Stimulated activated CD4-positive, alpha-beta T cell treated with anti-CD3 and anti-CD28 coated beads, Interleukin-12 subunit alpha, Interleukin-12 subunit beta, amount 100 ng/mL, for 48 hours (primary cell): Measurements from ENCODE around the gene PXT1.
"Not testable (repeated sequence)": the region's sequence is repeated elsewhere in the genome, so short reads cannot be mapped to it uniquely, and the experiment has no call there.

Experiments
- DNase-seq, 3 donors: peaks; one replicate each; pipeline ENCODE4 v3.0.0-alpha.2; 2020; ENCODE audit warnings: low read depth in 2 of 3, low spot score in 1 of 3

The PXT1 gene

DNA sequence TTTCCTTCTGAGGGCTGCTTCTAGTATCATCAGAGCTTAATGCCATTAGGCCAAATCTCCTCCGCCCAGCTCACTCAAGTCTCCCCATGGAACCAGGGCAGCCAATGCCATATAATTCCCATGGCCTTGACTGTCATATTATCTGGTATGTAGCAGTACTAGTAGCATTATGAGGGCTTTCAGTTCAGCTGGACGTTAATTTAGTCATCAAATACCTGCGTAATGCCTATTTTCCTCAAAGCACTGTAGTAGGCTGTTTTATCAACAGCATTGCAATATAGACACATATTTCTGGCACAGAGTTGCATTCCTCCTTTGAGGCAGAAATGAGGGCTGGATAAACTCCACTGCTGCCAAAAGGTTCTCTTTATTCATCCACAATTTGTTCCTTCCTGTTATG lies 1.8 kb upstream of the PXT1 start:
- no peak for DNase-seq

DNA sequence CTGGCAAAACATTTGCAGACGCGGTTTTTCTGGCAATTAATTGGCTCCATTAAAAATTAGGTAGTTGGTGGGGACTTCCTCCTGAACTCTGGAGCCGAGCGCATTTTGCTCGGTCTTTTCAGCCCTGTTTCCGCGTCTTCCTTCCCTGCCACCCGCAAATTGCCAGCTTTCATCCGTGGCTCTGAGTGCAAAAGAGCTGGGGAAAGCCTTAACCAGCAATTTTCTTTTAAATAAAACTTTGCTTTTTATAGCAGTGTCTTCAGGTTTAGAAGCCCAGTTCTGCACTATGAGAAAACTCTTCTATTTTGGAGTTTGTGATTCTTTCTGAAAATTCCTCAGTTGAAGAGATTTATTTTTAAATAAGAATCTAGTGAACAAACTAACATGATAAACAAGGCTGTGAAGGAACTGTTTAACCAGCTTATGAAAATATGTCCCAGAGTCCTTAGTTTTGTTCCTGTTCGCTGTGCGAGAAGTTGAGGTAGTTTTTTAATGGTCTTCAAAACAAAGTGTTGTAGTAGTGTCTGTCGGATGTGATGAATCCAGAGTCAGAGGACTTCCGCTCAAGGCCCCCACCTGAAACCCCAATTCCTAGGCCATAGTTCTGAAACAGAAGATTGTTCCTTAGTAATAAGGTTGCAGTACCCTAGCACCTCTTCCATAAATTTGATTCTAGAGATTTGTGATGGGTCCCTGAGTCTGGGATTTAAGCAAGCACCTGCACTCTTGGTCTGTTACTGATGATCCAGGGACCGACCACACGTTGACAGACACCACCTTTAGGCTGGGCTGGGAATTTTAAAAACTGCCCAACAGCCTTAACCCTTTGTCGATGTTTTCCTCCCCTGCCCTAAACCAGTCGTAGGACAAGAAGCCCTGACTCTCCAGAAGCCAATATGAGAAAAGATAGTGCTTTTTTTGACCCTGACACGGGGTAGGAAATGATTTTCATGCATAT lies 1.1 kb upstream of the PXT1 start:
- no peak for DNase-seq

DNA sequence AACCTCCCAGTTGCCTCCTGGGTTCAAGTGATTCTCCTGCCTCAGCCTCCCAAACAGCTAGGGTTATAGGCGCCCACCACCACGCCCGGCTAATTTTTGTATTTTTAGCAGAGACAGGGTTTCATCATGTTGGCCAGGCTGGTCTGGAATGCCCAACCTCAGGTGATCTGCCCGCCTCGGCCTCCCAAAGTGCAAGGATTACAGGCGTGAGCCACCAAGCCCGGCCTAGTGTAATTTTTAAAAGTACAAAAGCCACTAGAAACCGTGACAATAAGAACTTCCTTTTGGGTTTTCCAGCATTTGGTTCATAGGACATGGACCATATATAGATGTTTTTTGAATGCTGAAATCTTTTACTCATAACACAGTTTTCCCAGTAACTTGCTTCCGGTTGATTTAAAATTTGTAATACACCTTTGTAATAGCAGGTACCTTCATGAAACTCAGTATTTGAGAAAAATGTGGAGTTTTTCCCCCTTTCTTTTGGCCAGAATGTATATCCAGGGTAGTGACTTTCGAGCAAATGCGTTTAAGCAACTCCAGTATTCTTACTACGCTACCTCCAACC lies 467 bp downstream of the PXT1 start:
- no peak for DNase-seq

DNA sequence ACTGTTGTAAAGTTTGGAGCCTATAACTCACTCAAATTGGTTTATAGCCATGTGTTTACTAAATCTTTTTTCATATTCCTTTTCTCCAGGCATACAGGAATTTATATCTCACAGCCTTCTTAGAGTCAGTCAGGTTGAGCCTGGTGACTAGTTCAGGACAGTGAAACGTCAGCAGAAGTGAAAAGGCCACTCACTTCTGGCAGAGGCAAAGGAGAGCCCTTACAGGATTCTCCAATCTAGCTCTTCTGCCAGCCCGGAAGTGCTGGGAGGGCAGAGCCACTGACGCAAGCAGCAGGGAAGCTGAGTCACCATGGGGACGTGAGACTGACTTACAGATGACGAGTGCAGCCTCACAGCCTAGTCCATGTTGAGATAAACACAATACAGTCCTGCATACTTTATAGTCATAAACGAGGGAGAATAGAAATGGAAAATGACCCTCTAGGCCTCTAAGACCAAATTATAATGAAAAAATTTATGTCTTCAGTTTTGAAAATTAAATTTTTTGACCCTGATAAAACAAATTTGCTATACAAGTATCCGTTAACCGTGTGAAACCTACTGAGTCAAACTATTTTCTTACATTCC lies 1.3 kb downstream of the PXT1 start:
- DNase-seq, result peak; percentile 77 to 86 (median 82)

DNA sequence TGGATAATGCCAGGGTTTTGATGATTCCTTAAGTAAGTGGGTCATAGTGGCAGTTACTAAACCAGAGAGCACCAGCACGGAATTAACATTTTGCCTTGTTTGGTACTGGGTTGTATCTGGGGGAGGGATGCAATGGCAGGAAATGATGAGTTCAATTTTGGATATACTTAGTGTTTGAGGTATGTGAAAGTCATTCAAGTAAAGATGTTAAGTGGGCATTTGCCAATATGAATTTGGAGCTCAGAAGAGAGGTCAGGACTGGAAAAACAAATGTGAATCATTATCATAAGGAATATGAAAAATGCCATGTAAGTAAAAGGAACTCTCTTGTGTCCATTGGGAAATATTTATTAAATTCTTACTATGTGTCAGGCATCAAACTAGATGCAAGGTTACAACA lies 6.2 kb downstream of the PXT1 start:
- DNase-seq, result no peak

DNA sequence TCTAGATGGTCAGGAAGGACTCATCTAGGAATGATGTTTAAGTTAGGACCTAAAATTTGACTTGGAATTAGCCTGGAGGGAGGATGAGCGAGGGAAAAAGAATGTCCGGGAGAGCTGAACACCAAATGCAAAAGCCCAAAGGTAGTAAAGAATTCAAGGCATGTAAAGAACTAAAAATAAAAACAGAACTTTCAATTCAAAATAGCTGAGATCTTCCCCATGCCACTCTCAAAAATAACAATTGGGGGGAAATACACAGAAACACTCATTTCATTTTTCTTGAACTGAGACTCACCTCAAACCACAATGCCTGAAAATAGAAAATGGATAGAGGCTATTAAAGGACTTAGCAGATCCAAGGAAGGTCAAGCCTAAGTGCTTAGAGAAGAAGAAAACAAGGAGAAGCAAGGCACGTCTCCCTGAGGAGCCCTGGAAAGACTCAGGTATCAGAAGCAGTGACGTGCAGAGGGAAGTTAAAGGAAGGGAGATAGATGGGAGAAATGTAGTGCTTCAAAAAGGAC lies 10.4 kb downstream of the PXT1 start:
- DNase-seq, result no peak

DNA sequence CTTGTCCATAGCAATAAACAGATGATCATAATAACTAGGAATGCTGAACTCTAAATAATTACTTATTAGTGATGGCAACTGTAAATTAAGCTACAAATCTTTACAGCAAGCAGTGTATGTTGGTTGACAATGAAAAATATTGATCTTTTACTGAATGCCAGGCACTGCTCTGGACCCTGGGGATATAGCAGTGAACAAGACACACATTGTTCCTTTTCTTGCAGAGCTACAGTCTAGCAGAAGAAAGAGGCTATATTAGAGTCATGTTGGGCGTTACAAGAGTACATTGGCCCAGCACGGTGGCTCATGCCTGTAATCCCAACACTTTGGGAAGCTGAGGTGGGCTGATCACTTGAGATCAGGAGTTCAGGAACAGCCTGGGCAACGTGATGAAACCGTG lies 11.5 kb downstream of the PXT1 start:
- no peak for DNase-seq

DNA sequence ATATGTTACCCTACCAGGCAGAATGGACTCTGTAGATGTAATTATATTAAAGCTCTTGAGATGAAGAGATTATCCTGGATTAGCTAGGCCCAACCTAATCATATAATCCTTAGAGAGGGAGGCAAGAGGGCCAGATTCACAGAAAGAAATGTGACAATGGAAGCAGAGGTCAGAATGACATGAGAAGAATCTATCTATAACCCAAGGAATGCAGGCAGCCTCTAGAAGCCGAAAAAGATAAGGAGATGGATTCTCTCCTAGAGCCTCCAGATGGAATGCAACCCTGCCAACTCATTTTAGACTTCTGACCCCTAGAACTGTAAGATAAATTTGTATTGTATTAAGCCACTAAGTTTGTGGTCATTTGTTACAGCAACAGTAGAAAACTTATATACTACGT lies 12.3 kb downstream of the PXT1 start:
- no peak for DNase-seq

DNA sequence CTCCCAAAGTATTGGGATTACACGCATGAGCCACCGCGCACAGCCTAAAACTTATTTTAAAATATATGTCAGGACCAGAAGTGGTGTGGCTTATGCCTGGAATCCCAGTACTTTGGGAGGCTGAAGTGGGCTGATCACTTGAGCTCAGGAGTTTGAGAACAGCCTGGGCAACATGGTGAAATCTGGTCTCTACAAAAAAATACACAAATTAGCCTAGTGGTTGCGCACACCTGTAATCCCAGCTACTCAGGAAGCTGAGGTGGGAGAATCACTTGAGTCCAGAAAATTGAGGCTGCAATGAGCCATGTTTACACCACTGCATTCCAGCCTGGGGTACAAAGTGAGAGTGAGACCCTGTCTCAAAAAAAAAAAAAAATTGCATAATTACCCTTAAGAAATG lies 13.7 kb downstream of the PXT1 start:
- DNase-seq, result no peak

DNA sequence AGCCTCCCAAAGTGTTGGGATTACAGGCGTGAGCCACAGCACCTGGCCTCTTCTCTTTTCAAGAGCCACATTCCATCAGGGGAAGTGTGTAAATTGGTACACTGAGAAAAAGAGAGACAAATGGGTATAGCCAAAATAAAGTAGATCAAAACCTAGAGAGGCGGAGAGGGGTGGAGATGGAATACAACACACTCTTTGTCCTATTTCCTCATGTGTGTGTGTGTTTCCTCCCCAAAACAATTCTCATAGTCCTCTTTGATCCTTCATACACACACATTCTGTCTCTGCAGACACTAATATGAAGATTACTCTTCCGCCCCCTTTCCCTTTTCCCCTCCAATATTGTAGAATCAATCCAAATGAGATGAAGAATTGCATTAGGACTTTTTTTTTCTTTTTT lies 16.0 kb downstream of the PXT1 start:
- no peak for DNase-seq

DNA sequence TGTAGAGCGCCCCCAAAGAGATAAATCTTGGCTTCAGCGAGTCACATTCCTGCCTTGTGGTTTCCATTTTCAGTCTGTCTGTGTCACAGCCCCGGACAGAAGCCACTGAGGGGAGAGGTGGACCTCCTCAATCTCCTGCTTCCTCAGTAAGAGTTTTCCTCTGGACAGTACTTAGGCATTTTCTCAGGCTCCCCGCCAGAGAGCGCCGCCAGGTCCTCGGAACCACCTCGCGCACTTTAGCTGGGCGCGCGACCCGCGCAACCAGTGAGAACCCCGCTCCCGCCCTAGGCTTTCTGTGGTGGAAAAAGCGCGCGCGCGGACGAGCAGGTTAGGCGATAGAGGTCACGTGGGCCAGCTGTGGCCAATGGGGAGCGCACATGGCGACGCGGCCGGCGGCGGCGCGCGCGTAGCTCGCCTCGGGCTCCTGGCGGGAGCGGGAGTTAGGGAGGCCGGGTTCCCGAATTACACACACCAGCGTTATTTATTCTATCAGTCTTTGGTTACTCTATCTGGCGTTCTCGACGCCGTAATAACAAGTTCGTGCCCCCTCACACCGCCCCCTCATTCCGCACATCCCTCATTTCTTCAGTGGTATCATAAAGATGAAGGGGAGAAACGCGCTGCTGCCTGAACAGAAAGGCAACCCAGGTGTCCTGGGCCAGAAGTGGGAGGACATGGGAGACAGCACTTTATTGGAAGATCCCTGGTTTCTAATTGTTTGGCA lies 19.4 kb downstream of the PXT1 start:
- DNase-seq, result peak; percentile 94 to 98 (median 95)

DNA sequence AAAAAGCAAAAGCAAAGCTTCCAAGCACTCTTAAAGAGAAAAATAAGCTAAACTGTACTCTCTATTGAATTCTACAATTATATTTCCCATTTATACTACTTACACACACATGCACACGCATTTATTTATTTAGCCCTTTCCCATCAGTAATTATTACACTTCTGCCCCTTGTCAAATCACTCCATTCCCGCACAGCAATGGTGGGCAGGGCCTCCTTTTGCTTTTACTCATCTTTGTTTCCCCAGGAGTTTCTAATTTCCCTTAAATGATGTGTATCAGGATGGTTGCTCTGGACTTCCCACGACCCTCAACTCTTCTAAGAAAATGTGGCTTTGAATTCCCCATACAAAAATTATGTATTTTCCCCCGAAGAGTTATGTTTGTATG lies 19.9 kb downstream of the PXT1 start:
- no peak for DNase-seq

DNA sequence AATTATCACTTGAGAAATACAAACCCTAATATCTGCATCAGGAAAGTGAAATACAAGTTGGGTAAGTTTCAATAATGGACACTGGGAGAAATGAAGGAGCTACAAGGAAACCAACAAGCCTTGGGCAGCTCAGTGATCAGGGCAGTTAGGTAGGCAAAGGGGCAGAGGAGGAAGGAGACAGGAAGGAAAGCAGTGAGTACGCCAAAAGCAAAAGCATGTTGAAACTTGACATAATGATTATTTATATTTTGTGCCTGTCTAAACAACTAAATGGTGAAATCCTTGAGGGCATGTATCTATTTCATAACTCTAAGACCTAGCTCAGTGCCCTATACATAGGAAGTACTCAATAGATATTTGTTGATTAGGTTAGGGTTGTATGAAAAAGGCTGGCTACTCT lies 23.3 kb downstream of the PXT1 start:
- DNase-seq, result no peak

DNA sequence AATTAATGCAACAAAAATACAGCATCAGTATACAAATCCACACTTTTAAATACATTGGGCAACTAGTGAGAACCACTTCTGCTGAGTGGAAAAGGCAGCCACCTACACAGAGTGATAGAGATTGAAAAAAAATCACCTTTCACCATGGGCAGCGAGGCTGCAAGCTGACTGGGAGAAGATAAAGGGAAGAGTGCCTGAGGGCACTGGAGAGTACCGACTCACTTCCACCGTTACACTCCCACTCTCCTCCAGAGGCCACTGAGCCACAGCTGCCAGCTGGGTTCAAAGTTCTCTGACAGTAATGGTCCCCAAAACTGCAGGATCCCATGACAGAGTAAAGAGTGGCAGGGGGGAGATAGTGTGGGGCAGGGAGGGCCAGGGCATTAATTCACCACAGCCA lies 24.1 kb downstream of the PXT1 start:
- DNase-seq, result no peak

DNA sequence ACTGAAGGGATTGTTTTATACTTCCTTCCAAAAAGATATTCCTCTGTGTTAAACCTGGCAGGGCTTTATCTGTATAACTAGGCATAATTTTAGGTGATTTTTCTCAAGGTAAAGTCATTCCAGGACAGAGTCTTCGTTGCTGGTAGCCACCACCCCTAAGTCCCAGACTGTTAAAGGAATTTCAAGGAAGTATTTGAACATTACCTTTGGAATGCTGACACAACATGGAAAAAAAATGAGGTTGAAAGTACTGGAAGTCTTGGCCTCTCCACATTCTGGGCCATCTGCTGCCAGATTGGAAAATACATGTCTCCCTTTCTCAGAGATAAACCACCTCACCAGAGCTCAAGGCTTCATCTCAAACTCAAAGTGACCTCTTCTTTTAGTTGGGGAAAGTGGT lies 28.2 kb downstream of the PXT1 start:
- no peak for DNase-seq

DNA sequence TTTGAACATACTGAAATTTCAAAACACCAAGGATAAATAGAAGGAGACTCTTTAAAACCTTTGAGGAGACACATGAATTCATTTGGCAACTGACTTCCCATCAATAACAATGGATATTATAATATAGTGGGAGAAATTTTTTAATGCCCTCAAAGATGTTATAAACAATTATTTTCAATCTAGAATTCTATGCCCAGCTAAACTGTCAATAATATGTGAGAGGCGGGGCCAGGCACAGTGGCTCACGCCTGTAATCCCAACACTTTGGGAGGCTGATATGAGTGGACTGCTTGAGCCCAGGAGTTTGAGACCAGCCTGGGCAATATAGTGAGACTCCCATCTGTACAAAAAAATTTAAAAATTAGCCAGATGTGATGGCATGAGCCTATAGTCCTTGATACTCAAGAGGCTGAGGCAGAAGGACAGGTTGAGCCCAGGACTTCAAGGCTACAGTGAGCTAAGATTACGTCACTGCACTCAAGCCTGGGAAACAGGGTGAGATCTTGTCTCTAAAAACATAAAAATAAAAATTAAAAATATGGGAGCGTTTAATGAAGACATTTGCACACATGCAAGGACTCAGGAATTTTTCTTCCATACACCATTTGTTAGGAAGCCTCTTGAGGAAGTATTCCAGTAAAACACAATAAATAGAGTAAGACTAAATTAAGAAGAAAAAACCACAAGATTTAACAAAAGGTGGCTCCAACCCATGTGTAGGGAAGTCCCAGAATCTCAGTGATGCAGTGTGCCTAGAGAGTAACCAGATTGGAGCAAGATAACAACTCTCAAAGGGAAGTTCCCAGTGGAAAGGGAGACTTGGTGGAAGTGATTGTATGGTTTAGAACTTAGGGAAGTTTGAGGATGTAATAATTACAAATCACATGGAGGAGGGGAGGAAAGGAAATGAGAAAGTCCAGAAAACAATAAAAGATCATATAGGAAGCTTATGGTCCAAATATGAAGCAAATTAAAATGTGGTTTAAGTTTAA lies 28.9 kb downstream of the PXT1 start:
- DNase-seq, result no peak

DNA sequence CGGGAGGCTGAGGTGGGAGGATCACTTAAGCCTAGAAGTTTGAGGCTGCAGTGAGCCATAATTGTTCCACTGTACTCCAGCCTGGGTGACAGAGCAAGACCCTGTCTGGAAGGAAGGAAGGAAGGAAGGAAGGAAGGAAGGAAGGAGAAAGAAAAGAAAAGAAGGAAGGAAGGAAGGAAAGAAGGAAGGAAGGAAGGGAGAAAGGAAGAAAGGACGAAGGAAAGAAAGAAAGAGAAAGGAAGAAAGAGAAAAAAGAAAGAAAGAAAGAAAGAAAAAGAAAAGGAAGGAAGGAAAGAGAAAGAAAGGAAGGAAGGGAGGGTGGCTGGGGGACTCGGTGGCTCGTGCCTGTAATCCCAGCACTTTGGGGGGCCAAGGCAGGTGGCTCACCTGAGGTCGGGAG lies 32.9 kb downstream of the PXT1 start:
- not testable (repeated sequence) for DNase-seq

DNA sequence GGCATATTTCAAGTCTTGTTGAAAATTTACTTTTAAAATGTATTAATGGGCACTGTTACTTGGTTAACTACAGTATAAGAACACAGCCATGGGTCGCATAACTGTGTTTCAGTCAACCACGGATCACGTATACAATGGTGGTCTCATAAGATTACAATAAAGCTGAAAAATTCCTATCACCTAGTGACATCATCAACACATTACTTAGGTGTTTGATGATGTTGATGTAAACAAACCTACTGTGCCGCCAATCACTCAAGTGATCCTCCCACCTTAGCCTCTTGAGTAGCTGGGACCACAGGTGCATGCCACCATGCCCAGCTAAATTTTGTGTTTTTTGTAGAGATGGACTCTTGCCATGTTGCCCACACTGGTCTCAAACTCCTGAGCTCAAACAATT lies 38.5 kb downstream of the PXT1 start:
- no peak for DNase-seq

DNA sequence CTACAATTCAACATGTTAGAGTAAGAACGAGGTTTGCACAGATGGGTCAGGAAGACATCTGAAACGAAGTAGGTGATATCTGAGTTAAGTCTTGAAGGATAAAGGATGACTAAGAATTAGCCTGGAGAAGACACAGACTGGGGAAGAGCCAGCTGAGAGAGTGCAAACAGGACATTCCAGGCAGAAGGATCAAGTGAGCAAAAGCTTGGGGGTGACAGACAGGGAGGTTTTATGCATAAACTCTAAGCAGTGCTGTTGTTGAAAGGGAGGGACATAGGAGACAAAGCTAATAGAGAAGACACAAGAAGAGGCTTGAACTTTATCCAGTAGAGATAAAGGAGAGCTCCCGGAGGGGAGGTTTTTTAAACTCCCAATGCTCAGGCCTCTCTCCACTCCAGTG lies 40.2 kb downstream of the PXT1 start:
- DNase-seq, result no peak

DNA sequence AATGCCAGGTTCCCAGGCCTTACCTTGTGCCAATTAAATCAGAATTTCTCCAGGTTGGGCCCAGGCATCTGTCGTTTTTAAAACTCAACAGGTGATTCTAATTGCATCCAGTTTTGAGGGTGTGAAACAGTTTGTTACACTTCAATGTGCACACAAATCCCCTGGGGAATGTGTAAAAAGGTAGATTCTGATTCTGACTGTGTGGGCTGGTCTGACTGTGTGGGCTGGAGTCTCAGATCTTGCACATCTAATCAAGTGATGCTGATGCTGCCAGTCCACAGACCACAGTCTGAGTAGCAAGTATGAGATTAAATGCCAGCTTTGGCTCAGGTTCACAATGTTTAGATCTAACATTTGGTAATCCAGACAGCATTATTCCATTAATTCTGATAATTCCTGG lies 42.7 kb downstream of the PXT1 start:
- DNase-seq, result no peak
